ENCODE results near the gene PBX3.

Gene PBX3

GRCh38 chr9:125949703-125950460 lies 202.7 kb downstream of the PBX3 start:
- no peak overlapping the region for H3K4me3 ChIP-seq (ENCODE audit: low read depth, low read length)
- in situ Hi-C loops (cut with HindIII; ENCODE audit: low sequenced_read_pairs) = no loop called here
- TF ChIP-seq, protein P1, sequence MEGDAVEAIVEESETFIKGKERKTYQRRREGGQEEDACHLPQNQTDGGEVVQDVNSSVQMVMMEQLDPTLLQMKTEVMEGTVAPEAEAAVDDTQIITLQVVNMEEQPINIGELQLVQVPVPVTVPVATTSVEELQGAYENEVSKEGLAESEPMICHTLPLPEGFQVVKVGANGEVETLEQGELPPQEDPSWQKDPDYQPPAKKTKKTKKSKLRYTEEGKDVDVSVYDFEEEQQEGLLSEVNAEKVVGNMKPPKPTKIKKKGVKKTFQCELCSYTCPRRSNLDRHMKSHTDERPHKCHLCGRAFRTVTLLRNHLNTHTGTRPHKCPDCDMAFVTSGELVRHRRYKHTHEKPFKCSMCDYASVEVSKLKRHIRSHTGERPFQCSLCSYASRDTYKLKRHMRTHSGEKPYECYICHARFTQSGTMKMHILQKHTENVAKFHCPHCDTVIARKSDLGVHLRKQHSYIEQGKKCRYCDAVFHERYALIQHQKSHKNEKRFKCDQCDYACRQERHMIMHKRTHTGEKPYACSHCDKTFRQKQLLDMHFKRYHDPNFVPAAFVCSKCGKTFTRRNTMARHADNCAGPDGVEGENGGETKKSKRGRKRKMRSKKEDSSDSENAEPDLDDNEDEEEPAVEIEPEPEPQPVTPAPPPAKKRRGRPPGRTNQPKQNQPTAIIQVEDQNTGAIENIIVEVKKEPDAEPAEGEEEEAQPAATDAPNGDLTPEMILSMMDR (IDR thresholded peaks at IDR 0.05; ENCODE audit: low read depth, low read length) = no peak
- DNase-seq (ENCODE audit: low read depth, low spot score) = no peak

GRCh38 chr9:125950880-125951471 lies 203.8 kb downstream of the PBX3 start:
- in situ Hi-C loops (cut with HindIII; ENCODE audit: low sequenced_read_pairs) = no loop called here
- TF ChIP-seq, protein P1 (IDR thresholded peaks at IDR 0.05; ENCODE audit: low read depth, low read length) = no peak
- no peak overlapping the region for H3K4me3 ChIP-seq (ENCODE audit: low read depth, low read length)
- no peak for DNase-seq (ENCODE audit: low read depth, low spot score)

- TF ChIP-seq, protein P1 (IDR thresholded peaks at IDR 0.05; ENCODE audit: low read depth, low read length) = no peak
- no peak for DNase-seq (ENCODE audit: low read depth, low spot score)
- no peak overlapping the region for H3K4me3 ChIP-seq (ENCODE audit: low read depth, low read length)
- in situ Hi-C loops (cut with HindIII; ENCODE audit: low sequenced_read_pairs) = no loop called here
Observed at GRCh38 chr9:125953314-125954019, 206.3 kb downstream of the PBX3 start.

- no peak for DNase-seq (ENCODE audit: low read depth, low spot score)
- TF ChIP-seq, protein P1 (IDR thresholded peaks at IDR 0.05; ENCODE audit: low read depth, low read length) = no peak
- no peak overlapping the region for H3K4me3 ChIP-seq (ENCODE audit: low read depth, low read length)
- in situ Hi-C loops (cut with HindIII; ENCODE audit: low sequenced_read_pairs) = no loop called here
Observed at GRCh38 chr9:125956102-125956501, 208.9 kb downstream of the PBX3 start.

GRCh38 chr9:125959315-125959714 lies 212.1 kb downstream of the PBX3 start:
- H3K4me3 ChIP-seq (ENCODE audit: low read depth, low read length) = no peak overlapping the region
- in situ Hi-C loops (cut with HindIII; ENCODE audit: low sequenced_read_pairs) = no loop called here
- no peak for DNase-seq (ENCODE audit: low read depth, low spot score)
- TF ChIP-seq, protein P1 (IDR thresholded peaks at IDR 0.05; ENCODE audit: low read depth, low read length) = no peak

- peak; percentile 55 for DNase-seq (ENCODE audit: low read depth, low spot score)
- TF ChIP-seq, protein P1 (IDR thresholded peaks at IDR 0.05; ENCODE audit: low read depth, low read length) = peak; percentile 19
- in situ Hi-C loops (cut with HindIII; ENCODE audit: low sequenced_read_pairs) = no loop called here
- H3K4me3 ChIP-seq (ENCODE audit: low read depth, low read length) = no peak overlapping the region
Observed at GRCh38 chr9:125959951-125960619, 212.9 kb downstream of the PBX3 start.
